ENCODE measurements around the gene STAB2.

The STAB2 gene

GRCh38 chr12:103580026-103580425 lies 7.0 kb upstream of the STAB2 start:
- DNase-seq (ENCODE audit: low spot score), result no peak

GRCh38 chr12:103583008-103583407 lies 4.1 kb upstream of the STAB2 start:
- DNase-seq (ENCODE audit: low spot score), result no peak

- no peak for DNase-seq (ENCODE audit: low spot score)
Measured at GRCh38 chr12:103586132-103586531, 941 bp upstream of the STAB2 start.

- DNase-seq (ENCODE audit: low spot score), result no peak
Measured at GRCh38 chr12:103588680-103589079, 1.6 kb downstream of the STAB2 start.

- no peak for DNase-seq (ENCODE audit: low spot score)
Measured at GRCh38 chr12:103589517-103589916, 2.4 kb downstream of the STAB2 start.

GRCh38 chr12:103590271-103590670 lies 3.2 kb downstream of the STAB2 start:
- no peak for DNase-seq (ENCODE audit: low spot score)

- no peak for DNase-seq (ENCODE audit: low spot score)
Measured at GRCh38 chr12:103596981-103597380, 9.9 kb downstream of the STAB2 start.

- no peak for DNase-seq (ENCODE audit: low spot score)
Measured at GRCh38 chr12:103599274-103599673, 12.2 kb downstream of the STAB2 start.

GRCh38 chr12:103600967-103601728 lies 14.1 kb downstream of the STAB2 start:
- DNase-seq (ENCODE audit: low spot score), result no peak

GRCh38 chr12:103620395-103620794 lies 33.3 kb downstream of the STAB2 start:
- DNase-seq (ENCODE audit: low spot score), result no peak

GRCh38 chr12:103623716-103624115 lies 36.6 kb downstream of the STAB2 start:
- DNase-seq (ENCODE audit: low spot score), result no peak

GRCh38 chr12:103626498-103626897 lies 39.4 kb downstream of the STAB2 start:
- DNase-seq (ENCODE audit: low spot score), result no peak

GRCh38 chr12:103627189-103627855 lies 40.2 kb downstream of the STAB2 start:
- DNase-seq (ENCODE audit: low spot score), result no peak

- DNase-seq (ENCODE audit: low spot score), result no peak
Measured at GRCh38 chr12:103632554-103633216, 45.6 kb downstream of the STAB2 start.

- DNase-seq (ENCODE audit: low spot score), result no peak
Measured at GRCh38 chr12:103634732-103635131, 47.7 kb downstream of the STAB2 start.

GRCh38 chr12:103635419-103635818 lies 48.3 kb downstream of the STAB2 start:
- DNase-seq (ENCODE audit: low spot score), result no peak

GRCh38 chr12:103637021-103637420 lies 49.9 kb downstream of the STAB2 start:
- no peak for DNase-seq (ENCODE audit: low spot score)

GRCh38 chr12:103637429-103637828 lies 50.4 kb downstream of the STAB2 start:
- no peak for DNase-seq (ENCODE audit: low spot score)

GRCh38 chr12:103639983-103640382 lies 52.9 kb downstream of the STAB2 start:
- no peak for DNase-seq (ENCODE audit: low spot score)

- no peak for DNase-seq (ENCODE audit: low spot score)
Measured at GRCh38 chr12:103640410-103640809, 53.3 kb downstream of the STAB2 start.

GRCh38 chr12:103640831-103641230 lies 53.8 kb downstream of the STAB2 start:
- DNase-seq (ENCODE audit: low spot score), result no peak

GRCh38 chr12:103642240-103642864 lies 55.3 kb downstream of the STAB2 start:
- DNase-seq (ENCODE audit: low spot score), result no peak

GRCh38 chr12:103645202-103645601 lies 58.1 kb downstream of the STAB2 start:
- DNase-seq (ENCODE audit: low spot score), result no peak
